ENCODE data around the gene ERFE. TPM values are rescaled to one million over a fixed set of nuclear protein-coding genes. Genes with fewer than 3 reads are reported as not detected.

Gene ERFE
- polyA plus RNA-seq, 1 of the 3 experiments (the other 2 are of a cell fraction) = 1.3 TPM

GRCh38 chr2:238216651-238217184 lies 57.9 kb downstream of the ERFE start:
- H3K36me3 ChIP-seq (replicated peaks in 1 of 2; ENCODE audit: control insufficient read depth in 1 of 2, insufficient read depth in 2 of 2, low read length in 1 of 2) = no peaks in the 10 kb centered on the region
- ChIA-PET CTCF (interaction anchor here (0.6 to 0.8 kb wide), 2 partner anchors 35 to 56 kb away, joined by 3 read pairs; no protein-coding TSS in a partner anchor), POLR2A (no interaction called here)
- no peaks in the 10 kb centered on the region for H3K27me3 ChIP-seq (ENCODE audit: insufficient read depth)
- H2AFZ ChIP-seq (ENCODE audit: low read depth) = no peak overlapping the region
- no peaks in the 10 kb centered on the region for H3K9me3 ChIP-seq
- no peak overlapping the region for H3K4me3 ChIP-seq (ENCODE audit: low read depth in 2 of 2, low read length in 1 of 2)
- H3K4me1 ChIP-seq (ENCODE audit: control insufficient read depth in 1 of 2, insufficient read depth in 2 of 2, low read depth in 1 of 2, low read length in 1 of 2) = no peaks in the 10 kb centered on the region; a peak in 1 of 4 replicates
- DNase-seq = no peak
- no peaks in the 10 kb centered on the region for H3F3A ChIP-seq (replicated peaks; ENCODE audit: insufficient read depth)
- 33% methylated on average over 1 of the region's 2 CpGs for WGBS (ENCODE audit: low lambda C conversion rate)
- H3K4me2 ChIP-seq = no peak overlapping the region
- TF ChIP-seq MAX (IDR thresholded peaks at IDR 0.05; ENCODE audit: low read depth) (no peak), CTCF (IDR thresholded peaks at IDR 0.05) (no peak), FOXM1 (IDR thresholded peaks at IDR 0.05; ENCODE audit: low read depth) (no peak)
- no peaks in the 10 kb centered on the region for H3K79me2 ChIP-seq (ENCODE audit: insufficient read depth)
- no peaks in the 10 kb centered on the region for H4K20me1 ChIP-seq (ENCODE audit: insufficient read depth)
- H3K9me2 ChIP-seq = no peaks in the 10 kb centered on the region
- H3K27ac ChIP-seq (ENCODE audit: low read depth in 2 of 2, low read length in 1 of 2) = no peak overlapping the region
- H3K9ac ChIP-seq = no peak overlapping the region

Other genes starting within 250 kb of the ERFE start
- gene UBE2F, start 192.0 kb upstream of the ERFE start, polyA plus RNA-seq (2012; rRNA removed) = 56.9 and 66.9 TPM in 2 replicates
- 19.1 and 20.9 TPM in 2 replicates for gene SCLY, start 98.0 kb upstream of the ERFE start, polyA plus RNA-seq (2012; rRNA removed)
- gene ESPNL, start 58.6 kb upstream of the ERFE start, polyA plus RNA-seq (2012; rRNA removed) = 0.03 and 0.05 TPM in 2 replicates
- not detected in 2 replicates for gene KLHL30, start 20.3 kb upstream of the ERFE start, polyA plus RNA-seq (2012; rRNA removed)
- gene ILKAP, start 44.7 kb downstream of the ERFE start, polyA plus RNA-seq (2012; rRNA removed) = 35.6 and 49.2 TPM in 2 replicates
- 3.6 and 4.4 TPM in 2 replicates for gene HES6, start 81.1 kb downstream of the ERFE start, polyA plus RNA-seq (2012; rRNA removed)
- gene PER2, start 129.6 kb downstream of the ERFE start, polyA plus RNA-seq (2012; rRNA removed) = 0.82 and 0.96 TPM in 2 replicates
- 9.7 and 15.0 TPM in 2 replicates for gene TRAF3IP1, start 161.5 kb downstream of the ERFE start, polyA plus RNA-seq (2012; rRNA removed)